T-helper 9 cell (primary cell): ENCODE data around the gene CGNL1.

Experiments used
- DNase-seq: peaks from one replicate; pipeline ENCODE4 v3.0.0-alpha.2; 2020

The CGNL1 gene

GRCh38 chr15:57528940-57529565 lies 152.7 kb downstream of the CGNL1 start:
- DNase-seq = no peak

- no peak for DNase-seq
Observed at GRCh38 chr15:57529748-57530147, 153.4 kb downstream of the CGNL1 start.

- no peak for DNase-seq
Observed at GRCh38 chr15:57532731-57533447, 156.6 kb downstream of the CGNL1 start.

- DNase-seq = no peak
Observed at GRCh38 chr15:57533448-57533799, 157.1 kb downstream of the CGNL1 start.

- DNase-seq = no peak
Observed at GRCh38 chr15:57534281-57534680, 158.0 kb downstream of the CGNL1 start.

- no peak for DNase-seq
Observed at GRCh38 chr15:57537072-57537471, 160.8 kb downstream of the CGNL1 start.

- no peak for DNase-seq
Observed at GRCh38 chr15:57537488-57538264, 161.4 kb downstream of the CGNL1 start.

GRCh38 chr15:57538265-57538529 lies 161.9 kb downstream of the CGNL1 start:
- DNase-seq = no peak

- DNase-seq = no peak
Observed at GRCh38 chr15:57538821-57539220, 162.5 kb downstream of the CGNL1 start.

- DNase-seq = no peak
Observed at GRCh38 chr15:57540211-57540610, 163.9 kb downstream of the CGNL1 start.

GRCh38 chr15:57540736-57541135 lies 164.4 kb downstream of the CGNL1 start:
- no peak for DNase-seq

GRCh38 chr15:57541271-57541670 lies 165.0 kb downstream of the CGNL1 start:
- no peak for DNase-seq

- no peak for DNase-seq
Observed at GRCh38 chr15:57541805-57542504, 165.7 kb downstream of the CGNL1 start.

GRCh38 chr15:57542505-57542817 lies 166.2 kb downstream of the CGNL1 start:
- no peak for DNase-seq

- DNase-seq = no peak
Observed at GRCh38 chr15:57544848-57545480, 168.7 kb downstream of the CGNL1 start.

GRCh38 chr15:57545995-57546394 lies 169.7 kb downstream of the CGNL1 start:
- no peak for DNase-seq

- no peak for DNase-seq
Observed at GRCh38 chr15:57547243-57547755, 171.0 kb downstream of the CGNL1 start.

GRCh38 chr15:57548351-57548750 lies 172.0 kb downstream of the CGNL1 start:
- DNase-seq = no peak

GRCh38 chr15:57548835-57549234 lies 172.5 kb downstream of the CGNL1 start:
- DNase-seq = no peak

GRCh38 chr15:57549935-57550334 lies 173.6 kb downstream of the CGNL1 start:
- no peak for DNase-seq

- no peak for DNase-seq
Observed at GRCh38 chr15:57550640-57551039, 174.3 kb downstream of the CGNL1 start.

- no peak for DNase-seq
Observed at GRCh38 chr15:57551715-57552677, 175.7 kb downstream of the CGNL1 start.
